ENCODE data around the gene FBXW8.

Gene FBXW8

GRCh38 chr12:116910645-116911451 is at the start of gene FBXW8:
Gene FBXW8 (plus strand): TSS chr12:116910950. CDS start chr12:116911038, 88 bp downstream.
- ChIA-PET POLR2A (interaction anchor here (1.2 kb wide), 1 partner anchor 10 kb away, joined by 3 read pairs; no protein-coding TSS in a partner anchor), CTCF (no interaction called here)
- H3K4me3 ChIP-seq (ENCODE audit: low read depth, low read length): peak within 1 kb of the TSS; percentile 76
- H3K9me3 ChIP-seq (ENCODE audit: control insufficient read depth, insufficient read depth, low read depth, low read length): no peaks in the 10 kb centered on the region
- peak within 1 kb of the TSS; percentile 77; the same call in 1 of the 2 replicates for H3K27ac ChIP-seq (ENCODE audit: extremely low read depth, low read depth, low read length)
- peaks cover 0 to 4% of the 10 kb centered on the region in 2 experiments; a peak in 2 of 3 replicates for H3K36me3 ChIP-seq (ENCODE audit: control insufficient read depth in 2 of 2, insufficient read depth in 1 of 2, low read length in 2 of 2)
- peaks cover 5% of the 10 kb centered on the region for H3K4me1 ChIP-seq (ENCODE audit: control insufficient read depth, insufficient read depth, low read length)
- TF ChIP-seq ZNF670 (tag by site-specific recombination; IDR thresholded peaks at IDR 0.05; ENCODE audit: low read depth) (no peak), ATF2 (tag by site-specific recombination; IDR thresholded peaks at IDR 0.05; ENCODE audit: low read depth) (no peak), TCF7L2 (IDR thresholded peaks at IDR 0.05; ENCODE audit: borderline replicate concordance, low read depth, low read length) (no peak), ZNF280D (tag by site-specific recombination; IDR thresholded peaks at IDR 0.05) (0 out of 2 replicates have a peak, but pooled peaks have one; percentile 4), ZNF138 (tag by site-specific recombination; IDR thresholded peaks at IDR 0.05; ENCODE audit: borderline replicate concordance) (no peak), ZNF335 (tag by site-specific recombination; conservative IDR thresholded peaks at IDR 0.05) (peak; percentile 81), ZNF157 (tag by site-specific recombination; IDR thresholded peaks at IDR 0.05) (no peak), ZBTB44 (tag by site-specific recombination; IDR thresholded peaks at IDR 0.05) (no peak), REPIN1 (tag by site-specific recombination; IDR thresholded peaks at IDR 0.05; ENCODE audit: low read depth) (no peak), ZNF777 (tag by site-specific recombination; IDR thresholded peaks at IDR 0.05; ENCODE audit: borderline replicate concordance) (no peak), ZNF510 (tag by site-specific recombination; IDR thresholded peaks at IDR 0.05; ENCODE audit: insufficient replicate concordance) (no peak), EGR2 (tag by site-specific recombination; IDR thresholded peaks at IDR 0.05; ENCODE audit: low read depth) (peak; percentile 94), PRDM2 (tag by site-specific recombination; IDR thresholded peaks at IDR 0.05; ENCODE audit: borderline replicate concordance) (no peak), ZNF664 (tag by site-specific recombination; IDR thresholded peaks at IDR 0.05) (peak; percentile 99), ZNF530 (tag by site-specific recombination; IDR thresholded peaks at IDR 0.05; ENCODE audit: low read depth) (no peak), ZSCAN30 (tag by site-specific recombination; IDR thresholded peaks at IDR 0.05) (peak; percentile 59; the same call in 1 of the 2 replicates), ZNF560 (tag by site-specific recombination; IDR thresholded peaks at IDR 0.05; ENCODE audit: borderline replicate concordance) (no peak), ZNF621 (tag by site-specific recombination; IDR thresholded peaks at IDR 0.05) (no peak), ZNF837 (tag by site-specific recombination; IDR thresholded peaks at IDR 0.05) (no peak), ZNF423 (tag by site-specific recombination; IDR thresholded peaks at IDR 0.05) (0 out of 2 replicates have a peak, but pooled peaks have one; percentile 10), ZIC2 (tag by site-specific recombination; IDR thresholded peaks at IDR 0.05) (no peak), SP2 (tag by site-specific recombination; IDR thresholded peaks at IDR 0.05) (peak; percentile 75), ZNF571 (tag by site-specific recombination; IDR thresholded peaks at IDR 0.05) (no peak), ZBTB6 (tag by site-specific recombination; IDR thresholded peaks at IDR 0.05) (0 out of 2 replicates have a peak, but pooled peaks have one; percentile 16)
